Coronary artery (tissue), 2 donors: Measurements from ENCODE around the gene PPARG.

Source experiments
- DNase-seq: peaks from one replicate; pipeline ENCODE4 v3.0.0-alpha.2; 2017; ENCODE audit warnings: low spot score
- H3K27ac ChIP-seq, 2 donors: fragments of 200-600 bp; sonication (generic); one replicate each; pipeline ENCODE4 v1.5.1; 2016 to 2019
- H3K4me3 ChIP-seq: fragments of 200-600 bp; sonication (generic); 2 replicates; pipeline ENCODE4 v1.5.1; 2016; ENCODE audit warnings: mild to moderate bottlenecking, moderate library complexity
- CTCF ChIP-seq: fragments of 200-600 bp; sonication (generic); IDR thresholded peaks from one replicate; pipeline ENCODE4 v1.5.1; 2019; ENCODE audit warnings: antibody characterized with exemption

Gene PPARG

GRCh38 chr3:12413721-12414255 is 124.9 kb downstream of the PPARG start:
- no peak for TF ChIP-seq CTCF
- DNase-seq = no peak
- H3K27ac ChIP-seq = no peak overlapping the region
- no peak overlapping the region for H3K4me3 ChIP-seq

- TF ChIP-seq CTCF = no peak
- Histone ChIP-seq H3K4me3 (no peak overlapping the region), H3K27ac (no peak overlapping the region)
- DNase-seq = no peak
Observed at GRCh38 chr3:12415014-12415680, 126.3 kb downstream of the PPARG start.

DNA sequence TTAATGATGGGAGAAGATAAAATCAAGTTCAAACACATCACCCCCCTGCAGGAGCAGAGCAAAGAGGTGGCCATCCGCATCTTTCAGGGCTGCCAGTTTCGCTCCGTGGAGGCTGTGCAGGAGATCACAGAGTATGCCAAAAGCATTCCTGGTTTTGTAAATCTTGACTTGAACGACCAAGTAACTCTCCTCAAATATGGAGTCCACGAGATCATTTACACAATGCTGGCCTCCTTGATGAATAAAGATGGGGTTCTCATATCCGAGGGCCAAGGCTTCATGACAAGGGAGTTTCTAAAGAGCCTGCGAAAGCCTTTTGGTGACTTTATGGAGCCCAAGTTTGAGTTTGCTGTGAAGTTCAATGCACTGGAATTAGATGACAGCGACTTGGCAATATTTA is 127.9 kb downstream of the PPARG start:
- TF ChIP-seq CTCF = no peak
- Histone ChIP-seq H3K4me3 (no peak overlapping the region), H3K27ac (no peak overlapping the region)
- DNase-seq = no peak

DNA sequence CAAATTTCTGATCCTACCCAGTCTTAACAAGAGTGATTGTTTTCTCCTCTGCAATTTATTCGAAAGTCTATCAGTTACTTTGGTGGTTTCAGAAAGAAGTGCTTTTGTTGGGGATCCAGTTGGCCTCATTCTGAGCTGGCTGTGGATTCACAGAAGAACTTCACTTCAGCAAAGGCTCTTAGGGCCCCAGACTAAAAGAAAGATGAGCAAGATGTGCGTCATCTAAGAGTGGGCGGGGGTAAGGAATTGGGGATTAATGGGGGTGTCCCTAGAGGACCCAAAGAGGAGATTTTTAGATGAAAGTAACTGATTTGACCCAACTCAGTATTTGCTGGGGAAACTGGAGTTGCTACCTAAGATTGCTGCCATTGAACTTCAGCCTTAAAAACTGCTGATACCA is 131.5 kb downstream of the PPARG start:
- no peak for TF ChIP-seq CTCF
- H3K27ac ChIP-seq = no peak overlapping the region
- H3K4me3 ChIP-seq = no peak overlapping the region
- DNase-seq = no peak

- Histone ChIP-seq H3K4me3 (no peak overlapping the region), H3K27ac (no peak overlapping the region)
- no peak for TF ChIP-seq CTCF
- no peak for DNase-seq
Observed at GRCh38 chr3:12421132-12421531, 132.3 kb downstream of the PPARG start.

DNA sequence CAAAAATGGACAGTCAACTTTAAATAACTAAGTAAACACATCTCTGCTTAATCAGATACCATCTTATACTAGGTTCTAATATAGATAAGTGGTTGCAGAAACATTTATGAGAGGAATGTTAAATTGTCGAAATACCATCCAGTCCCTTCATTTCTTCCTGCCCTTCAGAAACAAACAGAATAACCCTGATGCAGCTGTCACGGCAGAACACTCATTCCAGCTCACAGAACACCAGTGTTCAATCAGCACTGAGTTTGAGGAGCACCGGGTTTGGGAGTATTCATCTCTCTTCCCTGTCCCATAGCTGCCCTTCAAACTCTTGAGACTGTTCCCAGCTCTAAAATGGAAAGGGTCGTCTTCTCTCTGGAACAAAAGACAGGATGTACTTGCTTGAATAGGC is 134.3 kb downstream of the PPARG start:
- Histone ChIP-seq H3K4me3 (no peak overlapping the region), H3K27ac (no peak overlapping the region)
- TF ChIP-seq CTCF = no peak
- DNase-seq = no peak

DNA sequence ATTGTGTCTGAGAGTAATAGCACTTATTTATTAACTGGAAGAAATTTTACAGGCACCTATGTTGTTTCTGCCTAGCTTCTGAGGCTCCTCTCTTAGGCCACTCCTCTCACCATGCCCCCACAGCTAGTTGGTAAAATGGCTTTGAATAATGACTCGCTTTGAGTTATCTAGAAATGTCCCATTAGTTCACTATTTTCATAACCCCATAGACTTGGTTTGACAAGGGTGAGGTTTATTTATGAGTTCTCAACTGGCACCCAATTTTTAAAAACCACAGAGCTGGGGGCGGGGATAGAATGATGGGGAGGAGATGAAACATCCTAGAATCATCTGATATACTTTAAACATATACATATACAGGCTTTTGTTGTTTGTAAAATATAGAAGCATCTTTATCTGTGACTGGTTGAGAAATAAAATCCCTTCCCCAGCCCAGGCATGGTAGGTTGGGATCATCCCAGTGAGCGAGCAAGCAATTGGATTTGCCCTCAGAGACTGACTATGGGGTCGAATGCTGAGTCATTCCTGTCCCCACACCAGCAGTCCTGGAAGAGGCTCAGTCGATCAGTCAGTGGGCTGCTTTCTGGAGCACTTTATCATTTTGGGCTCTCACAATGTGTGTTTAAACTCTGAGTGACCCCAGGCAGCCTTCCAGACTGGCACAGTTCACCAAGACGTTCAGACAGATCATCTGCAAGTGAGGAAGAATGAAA is 135.2 kb downstream of the PPARG start:
- no peak overlapping the region for H3K4me3 ChIP-seq
- H3K27ac ChIP-seq = no peak overlapping the region
- TF ChIP-seq CTCF = no peak
- DNase-seq = no peak
